Psoas muscle (tissue), 8 donors: Measurements from ENCODE around the gene EHD4. TPM values are rescaled to one million over a fixed set of nuclear protein-coding genes. Genes with fewer than 3 reads are reported as not detected.
A peak's percentile ranks its signal among the peaks of the same experiment; 100 is the strongest.

Source experiments
- ATAC-seq, 4 donors: fragments of 200-7000 bp; cut with Tn5 transposase; one replicate each; pipeline ENCODE4 v1.9.1; 2020; ENCODE audit warnings: moderate library complexity in 3 of 4, mild to moderate bottlenecking in 2 of 4
- DNase-seq, 2 donors: peaks; one replicate each; pipeline ENCODE4 v3.0.0-alpha.2; 2020
- H3K27ac ChIP-seq: fragments of 200-600 bp; one replicate; pipeline ENCODE4 v1.8.0; 2022
- H3K27me3 ChIP-seq, 3 donors: fragments of 200-600 bp in 1 of 3; one replicate each; pipeline versions ENCODE4 v1.6.1 to v1.8.0; 2013 to 2022; ENCODE audit warnings: low read length in 2 of 3, mild to moderate bottlenecking in 2 of 3, moderate library complexity in 1 of 3; ENCODE audit not compliant: insufficient read depth in 3 of 3
- H3K36me3 ChIP-seq, 2 donors: fragments of 200-600 bp in 1 of 2; one replicate each; pipeline versions ENCODE4 v1.6.1 to v1.8.0; 2013 to 2022; ENCODE audit warnings: low read depth in 1 of 2, mild to moderate bottlenecking in 1 of 2, moderate library complexity in 1 of 2; ENCODE audit not compliant: insufficient read depth in 1 of 2
- H3K4me1 ChIP-seq: fragments of 200-600 bp; one replicate; pipeline ENCODE4 v1.8.0; 2022
- H3K4me3 ChIP-seq: fragments of 200-600 bp; one replicate; pipeline ENCODE4 v1.8.0; 2022; ENCODE audit warnings: mild to moderate bottlenecking
- H3K9me3 ChIP-seq: fragments of 200-600 bp; one replicate; pipeline ENCODE4 v1.8.0; 2022
- CTCF ChIP-seq: fragments of 200-600 bp; IDR thresholded peaks from one replicate; pipeline ENCODE4 v1.8.0; 2022; ENCODE audit warnings: antibody characterized with exemption
- WGBS, 3 donors: extraction: QIAGEN DNeasy Blood & Tissue Kit; methylation state at CpG; one replicate each; pipeline versions ENCODE4 v1.1.6 to v1.1.7; 2013; 5-methylcytosine and 5-hydroxymethylcytosine counted together
- intact Hi-C, 2 donors: fragments of 100-400 bp; cut with DNase I; formaldehyde crosslinking; loops; one replicate each; pipeline versions ENCODE4 v1.11.0 to v1.14.2; 2022
- polyA plus RNA-seq, 3 donors: library from polyadenylated mRNA; stranded (reverse); fragments of 200-250 nt; gene quantifications; one replicate each; pipeline ENCODE4 v1.2.3, GENCODE V29; 2013
- total RNA-seq, 4 donors: library from RNA; stranded (reverse); fragmentation: NEBNext Ultra II Directional in 2 of 4; extraction: Animal tissue kit (Norgen Biotek cat#: 25700) in 2 of 4; gene quantifications; one replicate each; pipeline versions ENCODE4 v1.2.1 to v1.2.4, GENCODE V29; 2021 to 2023
- donor health status: healthy with polysubstance abuse.
- donor health status: DM: no; HTN: no; CAD: no; lungs with moderate emphysema.
- donor health status: Bipolar disorder and iron deficiency.
- donor health status: healthy.
- donor health status: DM: yes; HTN: yes; CAD: no.
- donor health status: DM: no; HTN: no; CAD: no.
- donor health status: DM: no; HTN: no; CAD: no.
- donor health status: DM: yes; HTN: yes; CAD: no.

The EHD4 gene
- total and polyA plus RNA-seq, 7 donors = 1.7 to 9.6 (median 5.3) TPM

DNA sequence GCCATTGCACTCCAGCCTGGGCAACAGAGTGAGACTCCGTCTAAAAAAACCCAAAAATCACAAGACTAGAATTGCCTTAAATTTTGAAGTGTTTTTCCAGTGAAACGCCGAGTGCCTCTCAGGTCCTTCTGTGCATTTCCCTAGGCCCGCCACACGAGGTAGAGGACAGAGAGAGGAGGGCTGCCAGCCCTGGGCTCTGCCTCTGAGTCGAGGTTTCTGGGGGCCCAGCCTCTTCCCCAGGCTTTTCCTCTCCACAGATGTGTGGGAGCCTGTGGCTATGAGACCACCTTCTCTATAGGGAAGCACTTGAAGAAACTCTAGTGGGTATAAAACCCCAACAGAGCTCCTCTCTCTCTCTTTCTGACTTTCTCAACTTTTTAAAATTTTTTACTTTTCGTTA is 10.9 kb upstream of the EHD4 start:
- no peak for ATAC-seq
- TF ChIP-seq CTCF = no peak
- Histone ChIP-seq H3K27ac (no peak overlapping the region), H3K4me1 (no peaks in the 10 kb centered on the region), H3K27me3 (no peaks in the 10 kb centered on the region), H3K4me3 (no peak overlapping the region), H3K9me3 (no peaks in the 10 kb centered on the region), H3K36me3 (no peaks in the 10 kb centered on the region)
- WGBS, 3 donors = 80 to 86% (median 83%) methylated on average over 7 of the region's 7 CpGs
- intact Hi-C loops = loop anchor here in 1 of 2 donors (10.0 kb wide), 1 partner anchor 152 kb away; no protein-coding TSS in a partner anchor
- no peak for DNase-seq

GRCh38 chr15:41982133-41982930 is 10.0 kb upstream of the EHD4 start:
- no peak overlapping the region for H3K27ac ChIP-seq
- intact Hi-C loops = loop anchor here in 1 of 2 donors (10.0 kb wide), 1 partner anchor 152 kb away; no protein-coding TSS in a partner anchor
- H3K27me3 ChIP-seq = no peaks in the 10 kb centered on the region
- no peaks in the 10 kb centered on the region for H3K36me3 ChIP-seq
- ATAC-seq = no peak
- no peaks in the 10 kb centered on the region for H3K4me1 ChIP-seq
- TF ChIP-seq CTCF = no peak
- no peaks in the 10 kb centered on the region for H3K9me3 ChIP-seq
- 85 to 88% (median 86%) methylated on average over 10 of the region's 10 CpGs for WGBS, 3 donors
- H3K4me3 ChIP-seq = no peak overlapping the region
- DNase-seq = no peak

DNA sequence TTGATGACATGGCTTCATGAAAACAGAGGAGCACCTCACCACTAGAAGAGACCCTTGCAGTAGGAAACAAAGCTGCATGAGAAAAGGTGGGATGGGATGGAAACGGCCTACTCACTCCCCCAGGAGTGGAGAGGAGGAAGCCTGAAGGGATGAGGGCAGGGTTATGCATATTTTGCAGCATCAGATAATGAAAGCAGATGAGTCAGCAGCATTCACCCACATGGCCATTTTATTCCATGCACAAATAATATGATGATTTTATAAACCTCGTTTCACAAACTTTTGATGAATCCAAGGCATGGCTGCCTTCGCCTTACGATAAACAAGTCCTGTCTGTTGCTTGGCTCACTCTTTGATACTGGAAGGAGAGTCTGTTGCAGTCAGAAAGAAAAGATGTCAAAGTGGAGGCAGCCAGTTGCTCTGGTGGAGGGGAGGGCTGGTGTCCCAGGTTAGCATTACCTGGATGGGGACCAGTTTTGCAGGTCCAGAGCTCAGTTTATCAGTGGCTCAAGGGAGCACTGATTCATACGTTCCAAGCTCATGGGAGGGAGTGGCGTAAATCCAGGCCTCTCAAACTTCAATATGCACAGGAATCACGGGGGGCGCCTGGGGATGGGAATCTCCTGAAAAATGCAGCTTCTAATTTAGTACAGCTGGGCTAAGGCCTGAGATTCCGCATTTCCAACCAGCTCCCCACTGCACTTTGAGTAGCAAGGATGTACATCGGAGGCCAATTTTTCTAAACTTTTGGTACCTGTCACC is 9.2 kb upstream of the EHD4 start:
- H3K27ac ChIP-seq = no peak overlapping the region
- intact Hi-C loops = loop anchor here in 1 of 2 donors (10.0 kb wide), 1 partner anchor 153 kb away; no protein-coding TSS in a partner anchor

DNA sequence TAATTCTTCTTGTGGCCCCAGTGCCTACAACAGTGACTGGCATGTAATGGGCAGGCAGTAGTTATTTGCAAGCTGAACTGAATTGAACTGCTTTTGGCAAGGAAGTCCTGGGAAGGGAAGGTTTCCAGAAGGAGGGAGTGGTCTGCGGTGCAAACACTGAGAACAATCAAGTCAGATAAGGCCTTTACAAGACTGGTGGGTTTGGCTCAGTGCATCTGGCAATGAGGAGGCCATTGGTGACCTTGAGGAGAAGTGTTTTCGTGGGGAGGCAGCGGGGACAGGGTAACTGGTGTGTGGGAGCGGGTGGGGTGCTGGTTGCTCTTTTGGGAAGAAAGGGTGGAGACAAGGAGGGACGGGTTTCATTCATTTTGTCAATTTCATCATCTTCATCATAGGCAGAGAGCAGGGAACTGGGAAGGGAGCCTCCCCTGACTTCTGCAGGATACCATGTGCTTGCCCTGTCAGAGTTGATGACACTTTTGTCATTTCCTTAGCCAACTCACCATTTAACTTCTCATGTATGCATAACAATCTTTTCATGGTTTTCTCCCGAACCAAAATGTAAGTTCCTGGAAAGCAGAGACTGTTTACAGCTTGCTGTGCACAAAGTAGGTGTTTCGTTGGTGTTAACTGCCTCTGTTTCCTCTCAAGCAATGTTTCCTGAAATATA is 8.4 kb upstream of the EHD4 start:
- H3K36me3 ChIP-seq = no peaks in the 10 kb centered on the region
- ATAC-seq = no peak
- intact Hi-C loops = loop anchor here in 1 of 2 donors (10.0 kb wide), 1 partner anchor 154 kb away; no protein-coding TSS in a partner anchor
- H3K4me1 ChIP-seq = no peaks in the 10 kb centered on the region
- no peaks in the 10 kb centered on the region for H3K9me3 ChIP-seq
- no peak overlapping the region for H3K4me3 ChIP-seq
- no peak overlapping the region for H3K27ac ChIP-seq
- no peaks in the 10 kb centered on the region for H3K27me3 ChIP-seq
- no peak for TF ChIP-seq CTCF
- 72 to 80% (median 77%) methylated on average over 7 of the region's 7 CpGs for WGBS, 3 donors
- DNase-seq = peak in 1 of 2 donors; percentile 20

More for the DNA sequence above, 9.2 kb upstream of the EHD4 start:
- Histone ChIP-seq H3K36me3 (no peaks in the 10 kb centered on the region), H3K9me3 (no peaks in the 10 kb centered on the region), H3K4me3 (no peak overlapping the region), H3K4me1 (no peaks in the 10 kb centered on the region), H3K27me3 (no peaks in the 10 kb centered on the region)
- ATAC-seq (no peak), DNase-seq (peak in 1 of 2 donors; percentile 7)
- no peak for TF ChIP-seq CTCF
- WGBS, 3 donors = 90 to 95% (median 90%) methylated on average over 10 of the region's 10 CpGs
